ENCODE results near the gene IFNA14.
"Not testable (repeated sequence)": the region's sequence is repeated elsewhere in the genome, so short reads cannot be mapped to it uniquely, and the experiment has no call there.

IFNA14 gene

DNA sequence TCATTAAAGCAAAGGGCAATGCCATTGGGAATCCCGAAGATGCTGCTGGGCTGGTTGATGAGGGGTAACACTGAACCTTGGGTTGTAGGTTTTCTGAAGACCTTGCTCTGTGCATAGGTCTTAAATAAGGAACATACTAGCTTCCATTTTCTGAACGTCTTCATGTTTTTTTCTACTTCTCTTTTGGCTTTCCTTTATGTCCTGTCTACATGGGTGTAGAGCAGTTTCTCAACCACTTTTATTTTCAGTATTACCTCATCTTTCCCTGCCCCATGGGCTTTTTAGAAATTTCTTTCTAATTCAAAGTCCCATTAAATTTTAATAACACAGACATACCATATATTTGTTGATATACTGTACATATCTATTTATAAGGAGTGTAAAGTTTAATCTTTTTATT lies at the start of gene IFNA14:
TSS of gene IFNA14 (minus strand) at position 95 of the 400 bp plus-strand sequence. CDS start at position 25, 70 bp downstream.
- DNase-seq = no peak

DNA sequence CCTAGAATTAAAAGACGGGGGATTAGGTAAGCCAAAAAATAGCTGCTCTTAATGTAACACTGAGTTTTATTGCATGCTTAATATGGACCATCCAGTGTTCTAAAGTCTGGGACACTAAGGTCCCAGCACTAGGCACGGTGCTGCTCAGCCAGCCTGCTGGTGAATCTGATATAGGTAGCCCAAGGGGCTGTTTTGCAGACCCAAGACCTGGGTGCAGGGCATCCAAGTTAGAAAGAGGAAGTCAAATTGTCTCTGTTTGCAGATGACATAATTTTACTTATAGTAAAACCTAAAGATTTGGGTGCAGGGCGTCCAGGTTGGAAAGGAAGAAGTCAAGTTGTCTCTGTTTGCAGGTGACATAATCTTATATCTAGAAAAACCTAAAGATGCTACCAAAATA lies 47.5 kb upstream of the IFNA14 start:
- DNase-seq = no peak

GRCh38 chr9:21286659-21287058 lies 46.9 kb upstream of the IFNA14 start:
- DNase-seq = no peak

DNA sequence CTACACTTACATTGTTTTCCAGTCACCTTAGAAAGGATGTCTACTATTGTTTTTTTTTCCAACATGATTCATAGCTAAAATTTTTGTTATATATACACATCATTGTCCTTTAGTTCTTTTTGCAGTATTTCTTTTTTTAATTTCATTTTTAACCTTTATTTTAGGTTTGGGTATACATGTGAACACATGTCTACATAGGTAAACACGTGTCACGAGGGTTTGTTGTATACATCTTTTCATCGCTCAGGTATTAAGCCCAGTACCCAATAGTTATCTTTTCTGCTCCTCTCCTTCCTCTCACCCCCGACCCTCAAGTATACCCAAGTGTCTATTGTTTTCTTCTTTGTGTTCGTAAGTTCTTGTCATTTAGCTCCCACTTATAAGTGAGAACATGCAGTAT lies 46.3 kb upstream of the IFNA14 start:
- DNase-seq = no peak

DNA sequence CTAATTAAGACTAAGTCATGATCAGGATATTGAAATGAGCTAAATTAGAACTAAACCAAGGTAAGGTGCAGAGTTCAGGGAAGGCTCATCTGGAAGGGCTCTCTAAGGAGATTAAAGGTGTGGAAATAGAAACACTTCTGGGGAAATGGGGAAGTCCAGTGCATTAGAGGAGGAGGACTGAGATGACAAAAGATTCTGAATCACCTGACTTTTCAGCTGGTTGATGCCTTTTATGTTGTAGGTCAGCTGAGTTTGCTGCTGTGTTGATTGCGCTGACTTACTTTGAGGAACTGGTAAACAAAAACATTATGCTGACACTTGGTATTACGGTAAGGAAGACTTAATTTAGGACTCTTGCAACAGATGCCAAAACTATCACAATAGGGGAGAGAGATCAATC lies 41.5 kb upstream of the IFNA14 start:
- no peak for DNase-seq

- no peak for DNase-seq
These were observed 28.5 kb upstream of the IFNA14 start for GRCh38 chr9:21268347-21268657.

DNA sequence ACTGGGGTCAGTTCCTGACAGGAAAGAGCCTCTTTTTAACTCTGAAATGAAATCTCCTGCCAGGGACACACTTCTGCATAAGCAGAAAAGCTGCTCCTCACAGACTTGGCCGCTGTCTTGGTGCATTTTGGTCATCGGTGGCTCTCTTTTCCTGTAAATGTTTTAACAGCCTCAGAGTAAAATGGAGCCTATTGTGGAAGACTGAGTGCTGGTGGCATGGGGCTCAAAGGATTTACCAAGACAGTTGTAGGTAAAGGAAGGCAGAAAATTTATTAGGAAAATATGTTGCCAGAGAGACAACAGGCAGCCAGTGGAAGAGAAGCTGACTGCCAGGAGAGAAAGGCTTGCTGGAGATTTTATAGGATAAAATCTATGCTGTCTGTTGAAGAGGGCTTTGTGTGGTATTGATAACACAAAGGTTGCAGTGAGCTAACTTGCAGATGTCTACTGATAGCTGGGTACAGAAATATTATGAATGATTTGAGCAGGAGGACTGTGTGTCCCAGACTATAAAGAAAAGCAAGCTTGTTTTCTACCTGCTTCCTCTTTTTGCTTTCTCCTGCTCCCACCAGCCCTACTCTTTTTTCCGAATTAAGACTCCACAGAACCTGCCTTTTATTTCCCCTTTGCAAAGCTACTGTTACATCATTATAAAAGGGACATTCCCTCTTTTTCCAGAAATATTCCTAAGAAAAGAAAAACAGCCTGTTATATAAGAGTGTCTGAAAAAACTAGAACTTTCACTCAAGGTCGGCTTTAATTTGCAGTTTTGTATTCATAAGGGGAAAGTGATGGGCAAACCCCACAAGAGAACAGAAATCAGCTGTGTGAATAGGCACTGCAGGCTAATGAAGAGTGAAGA lies 27.9 kb upstream of the IFNA14 start:
- DNase-seq = no peak

DNA sequence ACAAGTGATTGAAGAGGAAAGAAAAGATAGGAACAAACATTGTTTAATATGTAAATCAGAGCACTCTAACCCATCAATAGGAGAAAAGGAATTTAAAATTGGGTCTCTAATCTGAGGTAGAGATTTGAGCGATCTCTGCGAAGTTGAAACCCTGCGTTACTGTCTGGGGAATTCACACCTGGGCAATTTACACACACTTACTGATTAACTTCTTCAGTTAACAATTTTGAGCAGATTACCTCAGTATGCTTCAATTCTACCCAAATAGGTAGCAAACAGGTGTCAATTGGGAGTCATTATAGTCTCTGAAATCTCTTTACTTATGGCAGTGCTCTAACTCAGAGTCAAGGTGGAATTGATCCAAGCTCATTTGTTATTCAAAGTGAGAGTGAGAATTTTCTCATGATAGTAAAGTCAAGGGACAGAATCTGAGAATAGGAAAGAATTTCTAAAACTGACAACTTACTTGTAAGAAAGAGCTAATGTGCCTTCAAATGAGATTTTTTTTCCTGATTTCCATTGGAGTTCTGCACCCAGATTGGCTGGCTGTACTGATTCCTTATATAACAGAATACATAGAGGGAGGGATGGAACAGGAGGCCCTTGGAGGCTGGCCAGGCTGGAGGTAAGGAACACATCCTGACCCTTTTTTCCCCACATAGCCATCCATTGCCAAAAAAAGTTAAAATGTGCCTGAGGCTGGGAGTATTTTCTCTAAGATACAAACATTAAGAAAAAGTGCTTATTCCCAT lies 27.1 kb upstream of the IFNA14 start:
- no peak for DNase-seq

DNA sequence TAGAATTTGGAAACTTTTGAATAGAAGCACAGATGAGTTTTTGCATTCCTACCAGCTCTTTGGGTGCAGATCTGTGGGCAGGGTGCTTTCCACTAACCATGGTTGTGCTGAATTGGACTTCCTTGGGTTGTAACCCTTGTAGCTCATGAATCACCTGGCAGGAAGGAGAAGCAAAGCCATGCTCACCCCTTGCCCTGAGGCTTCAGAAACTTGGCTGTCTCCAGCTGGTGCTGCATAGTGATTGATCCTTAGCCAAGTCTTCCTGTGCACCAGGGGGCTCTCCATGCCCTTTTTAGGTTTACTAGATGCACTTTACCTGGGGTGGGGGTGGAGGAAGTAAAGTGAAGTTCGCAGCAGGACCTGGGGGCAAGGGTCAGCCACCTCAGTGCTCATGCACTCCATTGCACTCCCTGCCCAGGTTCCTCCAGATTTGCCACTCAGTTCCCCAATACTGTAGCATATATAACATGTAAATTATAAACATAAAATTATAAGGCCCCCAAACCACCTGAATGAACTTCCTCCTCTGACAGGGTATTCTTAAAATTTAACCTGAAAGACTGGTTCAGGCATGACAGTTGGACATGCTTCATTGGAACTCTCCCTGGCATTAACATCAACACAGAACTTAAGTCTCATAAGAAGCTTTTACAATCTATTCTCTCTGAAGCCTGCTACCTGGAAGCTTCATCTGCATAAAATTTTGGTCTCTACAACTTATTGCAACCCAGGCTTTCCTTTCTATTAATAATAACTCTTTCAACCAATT lies 25.8 kb upstream of the IFNA14 start:
- DNase-seq = no peak

GRCh38 chr9:21255538-21256212 lies 15.9 kb upstream of the IFNA14 start:
- DNase-seq = no peak

GRCh38 chr9:21252721-21253547 lies 13.1 kb upstream of the IFNA14 start:
- DNase-seq = no peak

- no peak for DNase-seq
These were observed 11.8 kb upstream of the IFNA14 start for GRCh38 chr9:21251638-21252037.

- no peak for DNase-seq
These were observed 11.4 kb upstream of the IFNA14 start for GRCh38 chr9:21251190-21251589.

GRCh38 chr9:21244836-21245235 lies 5.0 kb upstream of the IFNA14 start:
- DNase-seq = no peak

- DNase-seq = not testable (repeated sequence)
These were observed 3.5 kb downstream of the IFNA14 start for GRCh38 chr9:21236360-21236714.

DNA sequence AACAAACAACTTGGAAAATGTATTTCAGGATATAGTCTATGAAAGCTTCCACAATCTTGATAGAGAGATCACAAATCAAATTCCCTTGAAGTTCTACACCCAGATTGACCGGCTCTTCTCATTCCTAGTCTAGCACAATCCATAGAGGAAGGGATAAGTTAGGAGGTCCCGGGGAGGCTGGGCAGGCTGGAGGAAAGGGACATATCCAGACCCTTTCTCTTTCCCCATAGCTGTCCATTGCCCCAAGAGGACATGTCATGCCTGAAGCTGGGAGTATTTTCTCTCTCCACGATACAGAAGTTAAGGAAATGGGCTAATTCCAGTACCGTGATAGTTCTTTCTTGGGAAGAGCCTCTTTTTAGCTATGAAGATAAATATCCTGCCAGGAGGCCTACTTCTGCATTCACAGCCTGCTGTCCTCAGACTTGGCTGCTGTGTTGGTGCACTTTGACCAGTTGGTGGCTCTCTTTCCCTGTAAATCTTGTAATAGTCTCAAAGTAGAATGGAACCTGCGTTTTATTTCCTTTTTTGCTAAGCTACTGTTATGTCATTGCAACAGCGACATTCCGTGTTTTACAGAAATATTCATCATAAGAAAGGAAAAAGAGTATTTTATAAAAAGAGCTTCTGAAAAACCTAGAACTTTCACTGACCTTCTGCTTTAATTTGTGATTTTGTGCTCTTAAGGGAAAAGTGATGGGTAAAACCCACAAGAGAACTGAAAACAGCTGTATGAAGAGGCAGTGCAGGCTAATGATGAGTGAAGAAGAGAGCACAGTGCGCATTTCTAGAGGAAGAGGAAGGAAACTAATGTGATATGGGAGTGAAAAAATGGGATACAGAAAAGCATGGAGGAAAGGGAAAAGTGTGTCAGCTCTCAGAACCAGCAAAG lies 4.1 kb downstream of the IFNA14 start:
- peak; percentile 39 for DNase-seq

GRCh38 chr9:21234153-21234687 lies 5.6 kb downstream of the IFNA14 start:
- DNase-seq = no peak

DNA sequence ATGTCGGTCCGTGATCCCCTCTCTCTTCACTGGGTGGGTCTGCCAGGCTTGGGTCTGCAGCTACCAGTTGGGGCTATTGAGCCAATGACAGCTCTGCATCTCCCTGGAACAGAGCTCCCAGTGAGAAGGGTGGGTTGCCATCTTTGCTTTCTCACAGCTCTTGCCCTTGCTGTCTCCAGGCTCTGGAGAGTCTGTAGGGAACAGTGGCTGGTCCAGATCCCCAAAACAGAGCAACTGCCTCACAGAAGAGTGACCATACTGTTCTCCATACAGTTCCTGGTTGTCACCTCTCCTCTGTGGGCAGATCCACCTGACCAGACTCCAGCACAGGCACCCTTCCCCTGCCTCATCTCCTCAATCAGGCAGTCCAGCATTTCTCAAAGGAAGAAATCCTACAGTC lies 6.5 kb downstream of the IFNA14 start:
- no peak for DNase-seq

DNA sequence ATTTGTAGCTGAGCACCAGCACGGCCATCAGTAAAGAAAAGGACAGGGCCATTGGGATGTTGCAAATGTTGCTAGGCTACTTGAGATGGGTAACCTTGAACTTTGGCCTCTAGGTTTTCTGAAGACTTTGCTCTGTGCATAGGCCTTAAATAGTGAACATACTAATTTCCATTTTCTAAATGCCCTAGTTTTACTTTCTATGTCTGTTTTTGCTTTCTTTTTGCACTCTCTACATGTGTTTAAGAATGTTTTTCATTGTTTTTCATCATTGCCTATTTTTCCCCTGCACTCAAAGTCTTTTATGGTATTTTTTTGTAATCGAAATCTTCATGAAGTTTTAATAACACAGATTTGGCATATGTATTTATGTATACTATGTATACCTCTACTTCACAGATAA lies 11.7 kb downstream of the IFNA14 start, which contains the start of gene IFNA17:
TSS of gene IFNA17 (minus strand) at position 101 of the 400 bp plus-strand sequence. CDS start at position 52, 49 bp downstream.
- DNase-seq = no peak

DNA sequence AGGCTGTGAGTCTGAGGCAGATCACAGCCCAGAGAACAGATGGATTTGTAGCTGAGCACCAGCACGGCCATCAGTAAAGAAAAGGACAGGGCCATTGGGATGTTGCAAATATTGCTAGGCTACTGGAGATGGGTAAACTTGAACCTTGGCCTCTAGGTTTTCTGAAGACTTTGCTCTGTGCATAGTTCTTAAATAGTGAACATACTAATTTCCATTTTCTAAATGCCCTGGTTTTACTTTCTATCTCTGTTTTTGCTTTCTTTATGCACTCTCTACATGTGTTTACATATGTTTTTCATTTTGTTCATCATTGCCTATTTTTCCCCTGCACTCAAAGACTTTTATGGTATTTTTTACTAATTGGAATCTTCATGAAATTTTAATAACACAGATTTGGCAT lies 22.6 kb downstream of the IFNA14 start, which contains the start of gene IFNA16:
TSS of gene IFNA16 (minus strand) at position 101 of the 400 bp plus-strand sequence. CDS start at position 95, 6 bp downstream.
- DNase-seq = not testable (repeated sequence)
